ENCODE results near the gene CHRDL1. TPM values are rescaled to one million over a fixed set of nuclear protein-coding genes. Genes with fewer than 3 reads are reported as not detected.
"Not testable (repeated sequence)": the region's sequence is repeated elsewhere in the genome, so short reads cannot be mapped to it uniquely, and the experiment has no call there.

CHRDL1 gene
- total RNA-seq: not detected in 2 replicates

- intact Hi-C loops (cut with micrococcal nuclease): no loop called here
Observed at GRCh38 chrX:110795645-110796406, at the start of gene CHRDL1. TSS of gene CHRDL1 (minus strand) at chrX:110795817. CDS start at chrX:110792181, 3,636 bp downstream.

- intact Hi-C loops (cut with micrococcal nuclease): no loop called here
Observed at GRCh38 chrX:110836982-110837381, 41.4 kb upstream of the CHRDL1 start.

GRCh38 chrX:110836451-110836850 lies 40.8 kb upstream of the CHRDL1 start:
- intact Hi-C loops (cut with micrococcal nuclease): no loop called here

- intact Hi-C loops (cut with micrococcal nuclease): no loop called here
Observed at GRCh38 chrX:110836001-110836400, 40.4 kb upstream of the CHRDL1 start.

DNA sequence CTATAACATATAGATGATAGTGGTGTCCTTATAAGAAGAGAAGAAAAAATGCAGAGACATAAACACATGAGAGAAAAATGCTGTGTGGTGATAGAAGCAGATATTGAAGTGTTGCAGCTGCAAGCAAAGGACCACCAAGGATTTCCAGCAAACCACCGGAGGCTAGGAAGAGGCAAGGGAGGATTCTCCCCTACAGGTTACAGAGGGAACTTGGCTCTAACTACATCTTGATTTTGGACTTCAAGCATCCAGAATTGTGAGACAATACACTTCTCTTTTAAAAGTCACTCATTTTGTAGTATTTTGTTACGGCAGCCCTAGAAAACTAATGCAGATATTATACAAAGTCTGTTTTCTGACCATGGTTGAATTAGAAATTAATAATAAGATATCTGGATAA lies 30.4 kb upstream of the CHRDL1 start:
- intact Hi-C loops (cut with micrococcal nuclease): no loop called here

GRCh38 chrX:110816543-110816942 lies 20.9 kb upstream of the CHRDL1 start:
- intact Hi-C loops (cut with micrococcal nuclease): not testable (repeated sequence)

- intact Hi-C loops (cut with micrococcal nuclease): no loop called here
Observed at GRCh38 chrX:110806145-110806544, 10.5 kb upstream of the CHRDL1 start.

DNA sequence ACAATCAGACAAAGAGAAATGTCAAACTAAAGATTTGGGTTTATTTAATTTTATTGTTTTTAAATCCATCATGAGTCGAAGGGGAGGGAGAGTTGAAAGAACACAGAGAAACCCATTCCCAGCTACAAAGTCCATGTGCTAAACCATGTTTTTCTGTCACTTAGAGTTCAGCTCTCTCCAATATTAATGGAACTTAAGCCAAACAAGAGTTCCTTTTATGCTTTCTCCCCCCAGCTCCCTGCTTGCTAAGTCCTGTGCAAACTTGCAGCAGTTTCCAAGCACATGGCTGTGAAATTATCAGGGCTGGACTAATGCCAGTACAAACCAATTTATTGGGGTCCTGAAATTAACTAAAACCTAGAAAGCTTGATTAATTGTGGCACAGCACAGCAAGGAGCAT lies 9.7 kb upstream of the CHRDL1 start:
- intact Hi-C loops (cut with micrococcal nuclease): no loop called here

GRCh38 chrX:110804446-110804845 lies 8.8 kb upstream of the CHRDL1 start:
- intact Hi-C loops (cut with micrococcal nuclease): no loop called here

DNA sequence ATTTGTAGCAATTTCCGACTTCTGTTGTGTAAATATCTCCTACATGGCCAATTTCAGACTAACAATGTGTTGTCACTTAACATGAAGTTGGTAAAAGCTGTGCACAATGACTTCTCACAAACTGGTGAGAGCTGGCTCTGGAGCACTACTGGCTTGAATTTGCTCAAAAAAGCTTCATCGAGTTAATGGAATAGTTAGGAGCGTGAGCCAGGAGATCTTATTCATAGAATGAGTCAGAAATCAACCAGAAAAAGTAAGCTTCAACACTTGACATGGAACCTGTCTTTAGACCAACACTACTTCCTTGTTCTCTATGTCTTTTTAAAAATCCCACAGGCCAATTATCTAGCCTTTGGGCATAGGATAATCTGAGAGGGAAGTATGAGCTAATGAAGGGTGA lies 7.9 kb upstream of the CHRDL1 start:
- intact Hi-C loops (cut with micrococcal nuclease): no loop called here

DNA sequence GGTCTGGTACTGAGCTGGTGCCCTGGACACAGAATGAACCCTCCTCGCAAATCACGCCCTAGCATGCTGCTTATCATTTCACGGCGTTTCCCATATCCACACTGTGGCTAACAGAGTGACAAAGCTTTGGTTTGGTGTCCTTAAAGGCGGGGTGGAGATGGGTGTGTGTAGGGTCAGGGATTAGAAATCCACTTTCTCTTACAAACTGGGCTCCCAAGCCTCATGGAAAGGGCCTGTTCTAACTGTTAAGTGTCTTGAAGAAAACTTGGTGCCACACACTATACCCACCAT lies 735 bp upstream of the CHRDL1 start:
- intact Hi-C loops (cut with micrococcal nuclease): no loop called here

DNA sequence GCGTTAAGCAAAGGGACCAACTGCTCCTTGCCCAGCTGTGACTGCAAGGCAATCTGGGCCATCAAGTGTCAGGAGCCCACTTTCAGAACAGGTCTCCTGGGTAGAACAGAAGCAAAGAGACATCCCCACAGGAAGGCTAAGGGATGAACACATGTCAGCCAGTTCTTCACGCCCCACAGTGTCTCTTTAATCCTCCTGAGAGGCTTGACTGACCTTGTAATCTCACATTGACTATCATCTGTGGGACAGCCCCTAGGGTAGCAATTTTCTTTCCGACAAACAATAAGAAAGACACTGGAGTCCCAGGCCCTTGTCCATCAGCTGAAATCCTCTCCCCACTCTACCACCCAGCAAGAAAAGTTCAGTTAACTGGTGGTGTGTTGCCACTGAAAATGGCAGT lies 1.0 kb downstream of the CHRDL1 start:
- intact Hi-C loops (cut with micrococcal nuclease): no loop called here

GRCh38 chrX:110791071-110791470 lies 4.5 kb downstream of the CHRDL1 start:
- intact Hi-C loops (cut with micrococcal nuclease): no loop called here

- intact Hi-C loops (cut with micrococcal nuclease): no loop called here
Observed at GRCh38 chrX:110786486-110786885, 9.1 kb downstream of the CHRDL1 start.

DNA sequence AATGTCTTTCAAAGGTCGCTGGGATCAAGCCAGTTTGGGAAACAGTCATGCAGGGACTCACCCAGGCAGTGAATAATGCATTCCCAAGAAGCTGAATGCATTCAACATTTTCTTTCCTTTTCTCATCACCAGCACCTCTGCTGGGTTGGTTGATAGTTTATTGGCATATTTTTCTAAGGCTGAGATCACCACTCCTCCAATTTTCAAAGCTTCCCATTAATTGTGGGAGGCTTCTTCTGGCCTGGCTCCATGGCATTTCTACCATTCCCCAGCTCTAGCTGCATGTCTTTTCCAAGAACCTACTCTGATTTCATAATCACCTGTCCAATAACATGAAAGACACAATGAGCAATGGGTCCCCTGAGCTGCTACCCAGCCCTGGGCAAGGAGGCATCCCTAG lies 35.8 kb downstream of the CHRDL1 start:
- intact Hi-C loops (cut with micrococcal nuclease): no loop called here

DNA sequence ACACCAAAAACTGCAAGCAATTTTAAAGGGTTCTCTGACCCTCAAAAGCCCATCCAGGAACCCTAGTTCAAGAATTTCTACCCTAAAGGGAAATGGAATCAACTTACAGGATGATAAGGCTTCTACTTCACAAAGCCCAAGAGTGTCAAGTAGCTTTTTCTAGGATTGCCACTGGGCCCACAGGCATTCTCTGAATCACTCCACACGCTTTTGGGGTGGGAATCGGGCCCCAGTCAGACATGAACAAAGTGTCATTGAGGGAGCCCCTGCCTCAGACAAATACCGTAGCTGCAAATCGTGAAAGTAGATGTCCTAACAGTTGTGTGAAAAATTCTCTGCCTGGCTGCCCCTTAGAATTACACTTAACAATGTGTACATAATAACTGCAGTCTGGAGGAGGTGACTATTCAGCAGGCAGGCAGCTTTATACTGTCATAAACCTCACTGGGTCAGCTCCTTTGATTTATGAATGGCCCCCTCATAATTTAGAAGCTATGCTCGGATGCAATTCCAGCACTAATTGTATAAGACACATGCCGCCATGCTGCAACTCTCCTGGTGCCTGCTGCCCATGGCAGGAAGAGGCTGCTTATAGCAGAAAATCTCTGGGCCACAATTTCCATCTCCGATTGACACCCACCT lies 36.7 kb downstream of the CHRDL1 start:
- intact Hi-C loops (cut with micrococcal nuclease): no loop called here

- intact Hi-C loops (cut with micrococcal nuclease): no loop called here
Observed at GRCh38 chrX:110755611-110756010, 40.0 kb downstream of the CHRDL1 start.

- intact Hi-C loops (cut with micrococcal nuclease): no loop called here
Observed at GRCh38 chrX:110755061-110755460, 40.6 kb downstream of the CHRDL1 start.

DNA sequence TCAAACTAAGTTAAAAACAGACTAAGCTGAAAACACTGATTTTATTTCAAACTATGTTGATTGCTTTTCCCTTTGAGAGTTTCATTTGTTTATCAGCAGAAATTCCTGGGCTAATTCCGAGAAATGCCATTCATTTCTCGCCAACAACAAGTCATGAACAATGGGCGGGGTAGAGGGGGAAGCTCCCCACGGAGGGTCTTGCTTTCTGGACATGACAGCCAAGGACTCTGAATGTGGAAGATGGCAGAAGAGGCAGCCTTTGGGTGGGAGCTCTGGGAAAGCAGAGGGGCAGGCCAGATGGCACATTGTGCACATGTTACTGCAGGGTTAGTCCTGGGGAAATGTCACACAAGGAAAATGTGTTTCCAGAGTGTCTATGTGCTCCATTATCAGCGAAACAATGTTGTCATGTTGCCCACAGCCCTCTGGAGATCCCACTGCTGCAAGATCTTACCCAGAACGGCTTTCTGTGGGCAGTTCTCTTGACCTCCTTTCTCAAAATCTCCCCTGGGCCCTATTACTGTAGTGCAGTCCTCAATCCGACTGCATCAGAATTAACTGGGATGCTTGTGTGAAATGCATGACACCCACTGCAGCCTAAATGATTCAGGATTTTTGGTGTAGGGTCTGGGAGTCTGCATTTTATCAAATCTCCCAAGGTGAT lies 45.0 kb downstream of the CHRDL1 start:
- intact Hi-C loops (cut with micrococcal nuclease): no loop called here

DNA sequence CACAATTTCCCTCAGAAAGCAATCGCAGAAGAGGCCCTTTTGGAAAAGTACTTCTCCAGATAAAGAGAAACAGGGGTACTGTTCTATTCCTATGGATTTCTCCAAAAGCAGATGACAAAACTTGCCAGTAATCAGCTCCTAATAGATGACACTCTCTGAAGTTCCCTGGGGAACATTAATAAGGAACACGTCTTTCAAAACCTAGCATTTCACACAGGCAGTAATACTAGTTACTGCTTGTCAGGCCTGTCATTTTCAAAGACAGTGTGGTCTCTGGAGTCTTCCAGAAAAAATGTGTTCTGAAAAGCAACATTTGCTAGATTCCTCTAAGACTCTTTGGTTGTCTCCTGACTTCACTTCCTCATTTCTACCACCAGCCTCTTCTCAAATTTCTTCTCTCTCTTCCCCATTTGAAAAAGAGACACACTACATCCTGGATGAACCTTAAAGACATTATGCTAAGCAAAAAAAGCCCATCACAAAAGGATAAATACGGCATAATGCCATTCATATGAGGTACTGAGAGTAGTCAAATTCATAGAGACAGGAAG lies 47.3 kb downstream of the CHRDL1 start:
- intact Hi-C loops (cut with micrococcal nuclease): no loop called here

DNA sequence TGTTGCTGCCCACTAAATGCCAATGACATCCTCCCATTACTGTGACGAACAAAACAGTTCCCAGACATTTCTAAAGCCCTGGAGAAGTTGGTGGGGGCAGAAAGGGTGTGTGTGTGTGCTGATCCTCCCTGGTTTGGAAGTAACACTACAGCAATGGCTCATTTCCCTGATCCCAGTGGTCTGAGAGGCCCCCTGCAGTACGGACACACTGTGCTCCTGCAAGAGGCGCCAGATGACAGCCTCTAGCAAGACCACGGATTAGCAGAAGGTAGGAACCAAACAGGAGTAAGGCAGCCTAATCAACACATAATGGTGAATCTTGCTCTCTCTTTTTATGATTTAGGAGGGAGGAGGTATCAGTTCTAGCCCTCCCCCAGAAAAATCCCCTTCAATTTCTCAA lies 49.6 kb downstream of the CHRDL1 start:
- intact Hi-C loops (cut with micrococcal nuclease): no loop called here

DNA sequence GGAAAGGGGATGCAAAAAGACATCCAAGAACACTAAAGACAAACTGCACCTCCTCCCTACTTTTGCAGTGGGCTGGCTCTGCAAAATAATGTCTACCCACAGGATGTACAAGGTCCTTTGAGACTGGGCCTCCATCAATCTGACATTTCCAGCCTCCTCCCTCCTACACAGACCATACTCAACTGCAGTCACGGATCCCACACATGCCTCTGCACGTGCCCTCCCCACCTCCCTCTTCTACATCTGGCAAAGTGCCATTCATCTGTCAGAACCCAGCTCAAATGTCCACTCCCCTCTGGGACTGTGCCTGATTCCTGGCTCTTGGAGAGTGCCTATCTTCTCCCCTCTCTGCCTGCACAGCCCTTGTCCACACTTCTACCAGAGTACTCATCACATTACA lies 50.3 kb downstream of the CHRDL1 start:
- intact Hi-C loops (cut with micrococcal nuclease): no loop called here

Data from T-helper 1 cell treated with Interleukin-12 subunit alpha and Interleukin-12 subunit beta and Interleukin-4 antibody, amounts not matched to agents 30 ng/mL and 1 ng/mL, for 36 hours (primary cell).